Measurements from ENCODE around the gene TRPM2.

DNA sequence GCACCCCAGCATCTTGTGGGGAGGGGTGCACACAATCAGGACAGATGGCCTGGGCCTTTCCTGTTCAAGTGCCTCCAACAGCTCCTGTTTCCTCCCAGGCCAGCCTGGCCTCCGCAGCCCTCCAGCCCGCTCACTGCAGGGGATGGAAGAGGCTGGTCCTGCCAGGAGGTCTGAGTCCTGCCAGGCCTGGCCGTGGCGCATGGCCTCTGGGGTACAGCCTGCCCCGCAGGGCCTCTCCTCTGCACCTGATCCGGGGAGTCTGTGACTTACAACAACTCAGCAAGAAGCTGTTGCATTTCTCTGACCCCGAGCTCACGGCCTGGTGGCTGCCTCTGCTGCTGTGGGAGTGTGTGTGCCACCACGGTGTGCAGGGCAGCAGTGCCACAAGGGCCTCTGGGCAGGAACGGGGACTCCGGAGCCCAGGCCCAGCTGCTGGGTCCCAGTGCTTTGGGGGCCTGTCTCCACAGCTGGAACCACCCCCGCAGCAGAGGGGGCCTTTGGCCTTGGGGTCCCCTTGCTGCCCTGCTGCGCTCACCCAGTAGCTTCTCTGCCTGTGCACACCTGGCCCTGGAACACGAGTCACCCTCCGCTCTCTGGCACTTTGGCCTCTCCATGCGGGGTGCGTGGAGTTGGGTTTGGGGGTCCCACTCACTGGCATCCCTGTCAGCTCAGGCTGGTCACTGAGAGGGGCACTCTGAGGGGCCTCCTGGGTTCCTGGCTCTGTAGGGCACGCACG is 84.4 kb downstream of the TRPM2 start:
- TF ChIP-seq NRF1 (conservative IDR thresholded peaks at IDR 0.05; ENCODE audit: low read depth, low read length): no peak
- no peak for TF ChIP-seq ZNF622 (IDR thresholded peaks at IDR 0.05)
- no peak for TF ChIP-seq SMARCA5 (IDR thresholded peaks at IDR 0.05)
- TF ChIP-seq, protein P1, sequence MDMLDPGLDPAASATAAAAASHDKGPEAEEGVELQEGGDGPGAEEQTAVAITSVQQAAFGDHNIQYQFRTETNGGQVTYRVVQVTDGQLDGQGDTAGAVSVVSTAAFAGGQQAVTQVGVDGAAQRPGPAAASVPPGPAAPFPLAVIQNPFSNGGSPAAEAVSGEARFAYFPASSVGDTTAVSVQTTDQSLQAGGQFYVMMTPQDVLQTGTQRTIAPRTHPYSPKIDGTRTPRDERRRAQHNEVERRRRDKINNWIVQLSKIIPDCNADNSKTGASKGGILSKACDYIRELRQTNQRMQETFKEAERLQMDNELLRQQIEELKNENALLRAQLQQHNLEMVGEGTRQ (IDR thresholded peaks at IDR 0.05; ENCODE audit: borderline replicate concordance, low read depth, low read length): no peak
- TF ChIP-seq IKZF1 (conservative IDR thresholded peaks at IDR 0.05): no peak
- no peak for TF ChIP-seq POLR2AphosphoS5 (IDR thresholded peaks at IDR 0.05; ENCODE audit: low read length)
- no peak for TF ChIP-seq RUNX3 (IDR thresholded peaks at IDR 0.05; ENCODE audit: low read length)
- TF ChIP-seq E4F1 (IDR thresholded peaks at IDR 0.05; ENCODE audit: borderline replicate concordance, partially characterized antibody): no peak
- no peak for TF ChIP-seq RFX5 (IDR thresholded peaks at IDR 0.05; ENCODE audit: low read depth, low read length)
- TF ChIP-seq FOXM1 (IDR thresholded peaks at IDR 0.05; ENCODE audit: low read depth, low read length): no peak
- TF ChIP-seq, protein P2, sequence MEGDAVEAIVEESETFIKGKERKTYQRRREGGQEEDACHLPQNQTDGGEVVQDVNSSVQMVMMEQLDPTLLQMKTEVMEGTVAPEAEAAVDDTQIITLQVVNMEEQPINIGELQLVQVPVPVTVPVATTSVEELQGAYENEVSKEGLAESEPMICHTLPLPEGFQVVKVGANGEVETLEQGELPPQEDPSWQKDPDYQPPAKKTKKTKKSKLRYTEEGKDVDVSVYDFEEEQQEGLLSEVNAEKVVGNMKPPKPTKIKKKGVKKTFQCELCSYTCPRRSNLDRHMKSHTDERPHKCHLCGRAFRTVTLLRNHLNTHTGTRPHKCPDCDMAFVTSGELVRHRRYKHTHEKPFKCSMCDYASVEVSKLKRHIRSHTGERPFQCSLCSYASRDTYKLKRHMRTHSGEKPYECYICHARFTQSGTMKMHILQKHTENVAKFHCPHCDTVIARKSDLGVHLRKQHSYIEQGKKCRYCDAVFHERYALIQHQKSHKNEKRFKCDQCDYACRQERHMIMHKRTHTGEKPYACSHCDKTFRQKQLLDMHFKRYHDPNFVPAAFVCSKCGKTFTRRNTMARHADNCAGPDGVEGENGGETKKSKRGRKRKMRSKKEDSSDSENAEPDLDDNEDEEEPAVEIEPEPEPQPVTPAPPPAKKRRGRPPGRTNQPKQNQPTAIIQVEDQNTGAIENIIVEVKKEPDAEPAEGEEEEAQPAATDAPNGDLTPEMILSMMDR (IDR thresholded peaks at IDR 0.05 in 2 of 3, conservative IDR thresholded peaks at IDR 0.05 in 1 of 3; ENCODE audit: control insufficient read depth in 2 of 3, extremely low read depth in 1 of 3, insufficient read depth in 1 of 3, low read depth in 3 of 3, low read length in 3 of 3): no peak
